Lung (tissue), 12 donors: ENCODE data around the gene EDEM2. TPM values are rescaled to one million over a fixed set of nuclear protein-coding genes. Genes with fewer than 3 reads are reported as not detected.

Experiments used
- ATAC-seq: fragments of 200-7000 bp; cut with Tn5 transposase; one replicate; pipeline ENCODE4 v1.9.1; 2020; ENCODE audit warnings: moderate number of reproducible peaks; ENCODE audit not compliant: insufficient read depth, low FRiP score
- DNase-seq, 3 donors: peaks; one replicate each; pipeline ENCODE4 v3.0.0-alpha.2; 2013 to 2017
- H3K27ac ChIP-seq, 2 donors: one replicate each; pipeline ENCODE4 v1.5.1; 2013; ENCODE audit warnings: mild to moderate bottlenecking in 2 of 2, moderate library complexity in 2 of 2, control low read depth in 1 of 2, inconsistent platforms in 1 of 2, low read depth in 1 of 2, low read length in 1 of 2
- H3K27me3 ChIP-seq, 3 donors: one replicate each; pipeline ENCODE4 v1.5.1; 2013; ENCODE audit warnings: low read length in 2 of 3; ENCODE audit not compliant: control insufficient read depth in 3 of 3, insufficient read depth in 3 of 3
- H3K36me3 ChIP-seq, 4 donors: one replicate each; pipeline ENCODE4 v1.5.1; 2013; ENCODE audit warnings: low read length in 4 of 4, mild to moderate bottlenecking in 1 of 4, moderate library complexity in 1 of 4; ENCODE audit not compliant: control insufficient read depth in 4 of 4, insufficient read depth in 4 of 4
- H3K4me1 ChIP-seq, 5 donors: one replicate each; pipeline ENCODE4 v1.5.1; 2013; ENCODE audit warnings: low read length in 5 of 5, mild to moderate bottlenecking in 2 of 5, moderate library complexity in 1 of 5; ENCODE audit not compliant: control insufficient read depth in 5 of 5, insufficient read depth in 5 of 5
- H3K4me3 ChIP-seq: one replicate; pipeline ENCODE4 v1.5.1; 2013; ENCODE audit warnings: mild to moderate bottlenecking, control low read depth, moderate library complexity
- H3K9ac ChIP-seq, 2 donors: one replicate each; pipeline ENCODE4 v1.5.1; 2013; ENCODE audit warnings: low read length in 2 of 2, control low read depth in 1 of 2; ENCODE audit not compliant: insufficient read depth in 1 of 2
- H3K9me3 ChIP-seq, 4 donors: one replicate each; pipeline ENCODE4 v1.5.1; 2013; ENCODE audit warnings: low read length in 3 of 4, mild to moderate bottlenecking in 1 of 4, moderate library complexity in 1 of 4; ENCODE audit not compliant: control insufficient read depth in 4 of 4, insufficient read depth in 3 of 4
- WGBS, 2 donors: extraction: QIAGEN DNeasy Blood & Tissue Kit; methylation state at CpG; one replicate each; pipeline ENCODE4 v1.1.7; 2013; 5-methylcytosine and 5-hydroxymethylcytosine counted together
- polyA plus RNA-seq, 2 donors: library from polyadenylated mRNA; stranded (reverse); fragments of 200-250 nt; gene quantifications; one replicate each; pipeline ENCODE4 v1.2.1, GENCODE V29; 2013
- total RNA-seq, 2 donors: library from RNA; depleted of rRNA in 1 of 2; stranded (reverse); fragments of >200 nt in 1 of 2; gene quantifications; one replicate each; pipeline ENCODE4 v1.2.1, GENCODE V29; 2014 to 2021
- TF ChIP-seq, protein P1 (sequence below): IDR thresholded peaks from 2 replicates; pipeline ENCODE4 v1.5.1; 2012; ENCODE audit warnings: mild to moderate bottlenecking; ENCODE audit errors: control extremely low read depth, extremely low read depth
- donor health status: control.
- donor health status: control.
- donor health status: Bipolar disorder and iron deficiency.
- donor health status: healthy.
- donor health status: DM: yes; HTN: yes; CAD: no.

Gene EDEM2
- total and polyA plus RNA-seq, 4 donors, result 19.4 to 51.6 (median 34.2) TPM

DNA sequence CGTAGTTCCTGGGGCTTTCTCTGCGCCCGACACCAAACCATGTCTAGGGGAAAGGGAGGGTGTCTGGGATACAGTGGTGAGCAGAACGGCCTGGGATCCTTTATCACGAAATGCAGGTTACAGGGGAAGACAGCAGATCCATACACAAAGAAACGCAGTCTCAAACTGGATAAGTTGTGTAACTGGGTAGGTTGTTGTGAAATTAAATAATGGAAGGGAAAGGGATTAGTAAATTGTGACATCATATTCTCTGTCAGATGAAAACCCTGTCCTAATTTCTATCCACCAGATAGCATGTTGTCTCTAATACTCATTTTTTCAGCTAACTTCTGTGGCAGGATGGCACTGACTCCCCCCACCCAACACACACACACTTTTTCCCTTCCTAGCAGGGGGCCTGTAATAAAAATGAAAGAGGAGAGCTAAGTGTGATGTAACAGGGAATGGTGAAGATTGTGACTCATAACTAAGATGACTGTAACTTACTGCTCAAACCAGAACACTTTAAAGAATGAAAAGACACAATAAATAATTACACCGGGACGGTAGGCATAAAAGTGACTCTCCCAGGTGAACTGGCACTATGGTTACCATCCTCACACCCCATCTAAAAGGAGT lies 53.8 kb downstream of the EDEM2 start:
- Histone ChIP-seq H3K4me3 (no peak overlapping the region), H3K4me1 (peaks cover 0 to 17% (median 8%) of the 10 kb centered on the region in 5 donors), H3K36me3 (peaks cover 0 to 3% (median 1%) of the 10 kb centered on the region in 4 donors), H3K27me3 (no peaks in the 10 kb centered on the region), H3K27ac (peak overlapping the region; percentile 58 to 97), H3K9ac (peak overlapping the region in 1 of 2 donors; percentile 82), H3K9me3 (no peaks in the 10 kb centered on the region)
- 72 to 78% methylated on average over 8 of the region's 8 CpGs for WGBS, 2 donors
- TF ChIP-seq, protein P1, sequence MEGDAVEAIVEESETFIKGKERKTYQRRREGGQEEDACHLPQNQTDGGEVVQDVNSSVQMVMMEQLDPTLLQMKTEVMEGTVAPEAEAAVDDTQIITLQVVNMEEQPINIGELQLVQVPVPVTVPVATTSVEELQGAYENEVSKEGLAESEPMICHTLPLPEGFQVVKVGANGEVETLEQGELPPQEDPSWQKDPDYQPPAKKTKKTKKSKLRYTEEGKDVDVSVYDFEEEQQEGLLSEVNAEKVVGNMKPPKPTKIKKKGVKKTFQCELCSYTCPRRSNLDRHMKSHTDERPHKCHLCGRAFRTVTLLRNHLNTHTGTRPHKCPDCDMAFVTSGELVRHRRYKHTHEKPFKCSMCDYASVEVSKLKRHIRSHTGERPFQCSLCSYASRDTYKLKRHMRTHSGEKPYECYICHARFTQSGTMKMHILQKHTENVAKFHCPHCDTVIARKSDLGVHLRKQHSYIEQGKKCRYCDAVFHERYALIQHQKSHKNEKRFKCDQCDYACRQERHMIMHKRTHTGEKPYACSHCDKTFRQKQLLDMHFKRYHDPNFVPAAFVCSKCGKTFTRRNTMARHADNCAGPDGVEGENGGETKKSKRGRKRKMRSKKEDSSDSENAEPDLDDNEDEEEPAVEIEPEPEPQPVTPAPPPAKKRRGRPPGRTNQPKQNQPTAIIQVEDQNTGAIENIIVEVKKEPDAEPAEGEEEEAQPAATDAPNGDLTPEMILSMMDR, result no peak
- ATAC-seq (no peak), DNase-seq (no peak)

DNA sequence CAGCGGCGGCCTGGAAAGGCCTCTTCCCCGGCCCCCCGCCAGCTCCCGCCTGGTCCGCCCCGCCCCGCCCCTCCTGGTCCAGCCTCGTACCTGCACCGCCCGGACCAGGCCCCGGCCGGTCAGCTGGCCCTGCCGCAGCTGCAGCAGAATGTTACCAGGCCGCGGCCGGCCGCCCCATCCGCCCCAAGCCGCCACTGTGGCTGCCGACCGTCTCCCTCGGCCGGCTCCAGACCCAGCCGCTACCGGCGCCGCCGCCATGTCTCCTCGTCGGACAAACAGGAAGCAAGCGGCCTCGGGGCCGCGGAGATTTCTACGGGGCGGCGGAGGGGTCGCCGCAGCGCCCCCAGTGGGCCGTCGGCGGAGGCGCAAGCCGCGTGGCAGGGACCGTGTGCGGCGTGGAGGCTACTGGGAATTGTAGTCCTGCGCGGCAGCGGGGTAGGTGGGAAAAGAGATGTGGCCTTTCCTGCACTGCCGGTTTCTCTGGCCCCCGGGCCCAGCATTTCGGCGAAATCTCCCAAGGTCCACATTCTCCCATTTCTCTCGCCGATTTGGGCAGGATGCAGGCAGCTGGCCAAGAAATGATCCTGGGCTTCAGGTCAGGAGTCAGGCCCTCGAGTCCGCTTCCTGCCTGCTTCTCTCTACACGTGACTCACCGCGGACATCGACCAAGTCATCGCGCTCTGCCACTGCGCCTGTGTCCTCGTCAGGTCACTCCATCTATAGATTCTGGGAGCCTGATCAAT lies 54.4 kb downstream of the EDEM2 start, which contains the start of gene TRPC4AP:
TRPC4AP (minus strand) TSS at position 284 of the 743 bp plus-strand sequence; CDS start at position 258, 26 bp downstream.
- peak; percentile 97 for ATAC-seq
- Histone ChIP-seq H3K27ac (peak within 1 kb of the TSS; percentile 97), H3K27me3 (no peaks in the 10 kb centered on the region), H3K4me3 (peak within 1 kb of the TSS; percentile 91), H3K4me1 (peaks cover 0 to 20% (median 8%) of the 10 kb centered on the region in 5 donors), H3K9me3 (no peaks in the 10 kb centered on the region), H3K36me3 (peaks cover 0 to 3% (median 1%) of the 10 kb centered on the region in 4 donors), H3K9ac (peak within 1 kb of the TSS; percentile 37 to 89)
- TF ChIP-seq, protein P1, result peak; percentile 79
- 2% methylated on average over 60 to 69 of the region's 69 CpGs for WGBS, 2 donors
- peak; percentile 92 to 96 (median 92) for DNase-seq

DNA sequence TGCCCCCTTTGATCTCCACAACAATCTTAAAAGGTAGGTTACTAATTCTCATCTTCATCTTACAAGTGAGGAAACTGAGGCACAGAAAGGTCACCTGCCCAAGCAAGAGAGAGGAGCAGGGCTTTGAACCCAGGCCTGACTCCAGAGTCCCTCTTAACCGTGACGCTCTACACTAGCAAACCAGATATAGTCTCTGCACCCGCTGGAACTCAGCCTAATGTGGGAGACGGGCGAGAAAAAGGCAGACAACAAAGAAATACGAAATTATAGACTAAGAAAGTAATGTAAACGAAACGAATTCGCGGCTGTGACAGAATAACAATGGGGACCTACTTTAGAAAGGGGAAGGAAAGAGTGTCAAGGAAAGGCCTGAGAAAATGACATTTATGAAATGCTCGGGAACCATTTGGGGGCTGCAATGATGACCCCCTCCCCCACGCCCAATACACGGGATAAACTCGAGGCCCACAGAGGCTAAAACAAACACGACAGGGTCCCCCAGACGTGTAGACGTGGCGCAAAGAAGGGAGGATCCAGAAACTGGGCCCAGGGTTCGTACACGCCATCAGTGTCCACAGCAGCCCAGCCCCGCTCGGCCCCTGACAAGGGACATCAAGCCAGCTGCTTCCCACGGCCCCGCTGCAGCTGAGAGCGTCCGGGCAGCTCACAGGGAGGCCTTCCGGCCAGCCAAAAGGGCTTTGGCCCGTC lies 55.2 kb downstream of the EDEM2 start:
- Histone ChIP-seq H3K9me3 (no peaks in the 10 kb centered on the region), H3K36me3 (peaks cover 0 to 3% (median 1%) of the 10 kb centered on the region in 4 donors), H3K27me3 (no peaks in the 10 kb centered on the region), H3K9ac (peak overlapping the region; percentile 37 to 89), H3K4me1 (peaks cover 0 to 20% (median 8%) of the 10 kb centered on the region in 5 donors), H3K27ac (peak overlapping the region; percentile 97), H3K4me3 (peak overlapping the region; percentile 91)
- 0 to 1% methylated on average over 28 of the region's 28 CpGs for WGBS, 2 donors
- TF ChIP-seq, protein P1, result no peak
- DNase-seq (peak; percentile 15 to 48 (median 41)), ATAC-seq (peak; percentile 48)
